GM19324 (cell line): Measurements from ENCODE around the gene SEC24A.
A peak's percentile ranks its signal among the peaks of the same experiment; 100 is the strongest.
"Not testable (repeated sequence)": the region's sequence is repeated elsewhere in the genome, so short reads cannot be mapped to it uniquely, and the experiment has no call there.

Source experiments
- ATAC-seq: cut with Tn5 transposase; IDR thresholded peaks from one replicate; pipeline ENCODE4 v1.9.1; 2021; ENCODE audit warnings: mild to moderate bottlenecking, moderate library complexity; ENCODE audit not compliant: unreplicated experiment, low FRiP score

Gene SEC24A

DNA sequence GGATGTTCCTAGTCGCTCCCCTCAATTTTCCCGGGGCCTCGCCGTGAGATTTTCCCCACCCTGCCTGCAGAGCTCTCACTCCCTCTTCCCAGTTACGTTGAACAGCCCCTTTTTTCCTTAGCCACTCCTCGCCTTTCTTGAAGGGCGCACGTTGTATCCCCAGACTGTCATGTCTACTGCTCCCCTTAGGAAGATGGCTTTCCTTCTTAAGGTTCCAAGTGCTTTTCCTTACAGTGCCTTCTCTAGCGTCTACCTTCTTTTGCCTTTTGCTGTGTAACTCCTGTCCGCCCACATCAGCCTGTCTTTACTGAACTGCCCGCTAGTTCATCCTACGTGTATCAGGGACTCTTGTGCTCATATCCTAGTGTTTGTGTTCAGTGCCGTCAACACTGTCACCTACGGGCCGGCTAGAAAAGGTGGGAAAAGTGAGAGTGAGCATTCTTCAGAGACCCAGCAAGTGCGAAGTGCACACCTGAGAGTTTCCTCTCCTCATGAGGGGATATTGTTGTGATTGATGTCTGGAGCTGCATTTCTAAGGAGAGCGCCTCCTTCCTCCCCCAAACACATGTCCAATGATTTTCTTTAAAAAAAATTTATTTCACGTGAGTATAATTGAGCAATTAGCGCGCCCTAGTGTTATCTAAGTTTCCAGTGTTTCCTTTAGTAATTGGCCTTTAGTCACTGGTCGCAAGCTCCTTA lies 90.5 kb downstream of the SEC24A start:
- ATAC-seq = no peak

DNA sequence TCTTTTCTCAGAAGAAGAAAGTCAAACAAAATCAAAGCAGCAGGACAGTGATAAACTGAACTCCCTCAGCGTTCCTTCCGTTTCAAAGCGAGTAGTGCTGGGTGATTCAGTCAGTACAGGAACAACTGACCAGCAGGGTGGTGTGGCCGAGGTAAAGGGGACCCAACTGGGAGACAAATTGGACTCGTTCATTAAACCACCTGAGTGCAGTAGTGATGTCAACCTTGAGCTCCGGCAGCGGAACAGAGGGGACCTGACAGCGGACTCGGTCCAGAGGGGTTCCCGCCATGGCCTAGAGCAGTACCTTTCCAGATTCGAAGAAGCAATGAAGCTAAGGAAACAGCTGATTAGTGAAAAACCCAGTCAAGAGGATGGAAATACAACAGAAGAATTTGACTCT lies 92.5 kb downstream of the SEC24A start:
- no peak for ATAC-seq

DNA sequence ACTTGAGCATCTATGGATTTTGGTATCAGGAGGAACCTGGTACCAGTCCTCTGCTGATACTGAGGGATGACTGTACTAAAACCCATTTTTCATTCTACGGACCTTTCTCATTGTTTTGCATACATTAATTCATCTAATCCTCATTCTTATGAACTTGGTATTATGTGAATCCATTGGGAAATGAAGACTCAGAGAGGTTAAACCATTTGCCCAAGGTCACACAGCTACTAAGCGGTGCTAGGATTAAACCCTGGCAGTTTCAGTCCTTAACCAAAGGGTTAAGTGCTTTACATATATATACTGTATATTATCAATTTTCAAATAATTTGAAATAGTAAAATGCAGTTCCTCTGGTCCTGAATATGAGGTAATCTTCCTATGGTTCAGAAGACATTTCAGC lies 93.5 kb downstream of the SEC24A start:
- ATAC-seq = no peak

DNA sequence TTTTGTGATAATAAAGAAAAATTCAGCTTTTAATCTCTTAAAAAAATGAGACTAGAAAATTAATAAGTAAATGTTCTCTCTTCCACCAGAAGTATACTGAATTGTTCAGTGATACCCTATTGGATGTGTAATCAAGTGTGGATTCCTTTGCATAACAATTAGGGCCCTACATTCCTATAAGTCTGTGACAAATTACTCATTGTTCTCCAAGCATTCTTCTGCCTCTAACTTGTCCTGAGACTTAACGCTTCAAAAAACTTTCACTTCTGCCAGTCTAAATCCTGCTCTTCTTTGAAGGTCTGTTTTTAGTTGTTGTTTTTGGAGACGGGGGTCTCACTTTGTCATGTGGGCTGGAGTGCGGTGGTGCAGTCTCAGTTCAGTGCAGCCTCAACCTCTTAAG lies 100.8 kb downstream of the SEC24A start:
- no peak for ATAC-seq

DNA sequence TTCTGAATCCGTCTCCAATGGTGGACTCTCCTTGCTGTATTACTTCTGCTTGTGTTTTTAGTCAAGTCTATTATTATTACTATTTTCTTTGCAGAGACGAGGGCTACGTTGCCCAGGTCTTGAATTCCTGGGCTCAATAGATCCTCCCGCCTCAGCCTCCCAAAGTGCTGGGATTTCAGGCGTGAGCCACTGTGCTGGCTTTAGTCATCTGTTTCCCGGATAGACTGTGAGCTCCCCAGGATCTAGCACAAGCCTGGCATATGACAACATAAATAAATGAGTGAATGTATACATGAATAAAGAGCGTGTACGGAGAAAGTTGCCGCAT lies 109.6 kb downstream of the SEC24A start:
- peak; percentile 17 for ATAC-seq

DNA sequence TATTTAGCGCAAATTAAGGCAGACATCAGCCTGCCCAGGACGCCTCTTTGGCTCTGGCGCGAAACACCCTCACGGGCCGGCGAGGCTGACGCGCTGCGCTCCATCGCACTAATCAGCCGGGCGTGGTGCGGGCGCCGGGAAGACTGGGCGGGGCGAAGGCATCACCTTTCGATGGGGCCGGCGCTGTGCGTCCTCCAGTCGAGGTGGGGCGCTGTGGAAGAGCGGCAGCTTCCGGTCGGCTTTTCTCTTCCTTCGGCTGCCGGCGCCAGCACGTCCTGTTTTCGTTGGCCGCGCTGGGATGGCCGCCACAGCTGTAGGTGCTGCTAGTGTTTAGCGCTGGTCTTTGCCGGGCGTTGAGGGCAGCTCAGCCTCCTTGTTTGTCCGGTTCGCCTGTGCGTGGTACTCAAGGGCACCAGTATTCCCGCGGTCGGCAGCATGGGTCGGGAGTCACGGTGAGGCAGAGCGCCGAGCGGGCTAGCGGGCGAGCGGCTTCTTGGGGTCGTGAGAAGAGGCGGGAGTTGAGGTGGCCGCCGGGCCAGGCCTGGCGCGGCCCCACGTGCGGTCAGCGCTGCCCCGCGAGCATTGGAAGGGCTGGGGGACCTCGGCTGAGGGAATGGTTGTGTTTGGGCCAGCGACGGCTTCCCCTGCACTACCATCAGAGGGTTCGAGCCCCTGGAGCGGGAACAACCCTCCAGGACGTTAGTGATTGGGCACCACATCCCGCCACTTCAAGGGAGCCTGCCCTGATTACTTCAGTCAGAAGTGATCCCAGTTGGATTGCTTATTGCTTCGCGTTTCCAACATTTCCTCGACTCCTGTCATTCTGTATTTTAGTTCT lies 110.1 kb downstream of the SEC24A start, which contains the start of gene DDX46:
DDX46 (plus strand) TSS at position 276 of the 838 bp plus-strand sequence; CDS start at position 436, 160 bp downstream.
- ATAC-seq = peak; percentile 95

DNA sequence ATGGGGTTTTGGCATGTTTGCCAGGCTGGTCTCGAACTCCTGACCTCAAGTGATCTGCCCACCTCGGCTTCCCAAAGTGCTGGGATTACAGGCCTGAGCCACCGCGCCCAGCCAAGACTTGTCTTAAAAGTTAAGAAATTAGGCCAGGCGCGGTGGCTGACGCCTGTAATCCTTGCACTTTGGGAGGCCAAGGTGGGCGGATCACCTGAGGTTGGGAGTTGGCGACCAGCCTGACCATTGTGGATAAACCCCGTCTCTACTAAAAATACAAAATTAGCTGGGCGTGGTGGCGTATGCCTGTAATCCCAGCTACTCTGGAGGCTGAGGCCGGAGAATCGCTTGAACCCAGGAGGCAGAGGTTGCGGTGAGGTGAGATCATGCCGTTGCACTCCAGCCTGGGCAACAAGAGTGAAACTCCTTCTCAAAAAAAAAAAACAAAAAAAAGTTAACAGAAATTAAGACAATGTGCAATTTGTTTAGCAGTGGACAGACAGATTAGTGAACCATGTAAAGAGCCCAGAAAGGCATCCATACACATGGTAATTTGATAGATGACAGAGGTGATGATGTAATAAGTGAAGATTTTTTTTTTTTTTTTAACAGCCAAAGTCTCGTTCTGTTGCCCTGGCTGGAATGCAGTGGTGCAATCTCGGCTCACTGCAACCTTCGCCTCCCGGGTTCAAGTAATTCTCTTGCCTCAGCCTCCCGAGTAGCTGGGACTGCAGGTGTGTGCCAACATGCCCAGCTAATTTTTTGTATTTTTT lies 119.1 kb downstream of the SEC24A start:
- not testable (repeated sequence) for ATAC-seq

DNA sequence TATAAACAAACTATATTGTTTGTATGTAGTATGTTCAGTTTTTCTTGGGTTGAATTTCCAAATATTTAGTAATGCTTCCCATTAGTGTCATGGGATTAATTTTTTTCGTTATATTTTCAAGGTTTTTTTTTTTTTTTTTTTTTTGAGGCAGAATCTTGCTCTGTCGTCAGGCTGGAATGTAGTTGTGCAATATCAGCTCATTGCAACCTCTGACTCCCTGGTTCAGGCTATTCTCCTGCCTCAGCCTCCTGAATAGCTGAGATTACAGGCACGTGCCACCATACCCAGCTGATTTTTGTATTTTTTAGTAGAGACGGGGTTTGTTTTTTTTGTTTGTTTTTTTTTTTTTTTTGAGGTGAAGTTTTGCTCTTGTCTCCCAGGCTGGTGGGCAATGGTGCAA lies 120.6 kb downstream of the SEC24A start:
- no peak for ATAC-seq

DNA sequence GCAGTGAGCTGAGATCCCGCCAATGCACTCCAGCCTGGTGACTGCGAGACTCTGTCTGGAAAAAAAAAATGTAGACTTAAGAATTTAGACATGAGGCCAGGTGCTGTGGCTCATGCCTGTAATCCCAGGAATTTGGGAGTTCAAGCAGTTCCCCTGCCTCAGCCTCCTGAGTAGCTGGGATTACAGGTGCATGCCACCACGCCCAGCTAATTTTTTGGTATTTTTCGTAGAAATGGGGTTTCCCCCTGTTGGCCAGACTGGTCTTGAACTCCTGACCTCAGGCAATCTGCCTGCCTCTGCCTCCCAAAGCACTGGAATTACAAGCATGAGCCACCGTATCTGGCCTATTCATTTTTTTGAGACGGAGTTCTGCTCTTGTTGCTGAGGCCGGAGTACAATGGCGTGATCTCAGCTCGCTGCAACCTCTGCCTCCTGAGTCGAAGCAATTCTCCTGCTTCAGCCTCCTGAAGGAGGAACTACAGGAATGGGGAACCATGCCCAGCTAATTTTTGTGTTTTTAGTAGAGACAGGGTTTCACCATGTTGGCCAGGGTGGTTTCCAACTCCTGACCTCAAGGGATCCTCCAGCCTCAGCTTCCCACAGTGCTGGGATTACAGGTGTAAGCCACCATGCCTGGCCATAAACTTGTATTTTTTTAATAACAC lies 124.0 kb downstream of the SEC24A start:
- ATAC-seq = no peak

DNA sequence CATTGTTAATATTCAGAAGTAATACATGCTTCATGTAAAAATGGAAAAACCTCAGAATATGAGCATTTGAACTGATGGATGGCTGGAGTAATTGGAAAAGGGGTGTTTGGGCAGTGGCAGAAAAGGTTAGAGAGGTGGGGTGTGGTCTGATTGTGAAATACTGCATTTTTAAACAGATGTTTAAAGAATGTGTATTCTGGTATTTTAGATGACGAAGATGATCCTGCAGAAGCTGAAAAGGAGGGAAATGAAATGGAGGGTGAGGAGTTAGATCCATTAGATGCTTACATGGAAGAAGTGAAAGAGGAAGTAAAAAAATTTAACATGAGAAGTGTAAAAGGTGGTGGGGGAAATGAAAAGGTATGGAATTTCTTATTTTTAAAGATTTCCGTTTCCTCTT lies 128.8 kb downstream of the SEC24A start:
- ATAC-seq = no peak
